GM18909 (cell line): Measurements from ENCODE around the gene EPHA8.

Experiments
- ATAC-seq: cut with Tn5 transposase; IDR thresholded peaks from one replicate; pipeline ENCODE4 v1.9.1; 2021; ENCODE audit warnings: mild to moderate bottlenecking; ENCODE audit not compliant: unreplicated experiment, poor library complexity

EPHA8 gene

GRCh38 chr1:22611530-22611947, 48.2 kb downstream of the EPHA8 start:
- ATAC-seq, result no peak

DNA sequence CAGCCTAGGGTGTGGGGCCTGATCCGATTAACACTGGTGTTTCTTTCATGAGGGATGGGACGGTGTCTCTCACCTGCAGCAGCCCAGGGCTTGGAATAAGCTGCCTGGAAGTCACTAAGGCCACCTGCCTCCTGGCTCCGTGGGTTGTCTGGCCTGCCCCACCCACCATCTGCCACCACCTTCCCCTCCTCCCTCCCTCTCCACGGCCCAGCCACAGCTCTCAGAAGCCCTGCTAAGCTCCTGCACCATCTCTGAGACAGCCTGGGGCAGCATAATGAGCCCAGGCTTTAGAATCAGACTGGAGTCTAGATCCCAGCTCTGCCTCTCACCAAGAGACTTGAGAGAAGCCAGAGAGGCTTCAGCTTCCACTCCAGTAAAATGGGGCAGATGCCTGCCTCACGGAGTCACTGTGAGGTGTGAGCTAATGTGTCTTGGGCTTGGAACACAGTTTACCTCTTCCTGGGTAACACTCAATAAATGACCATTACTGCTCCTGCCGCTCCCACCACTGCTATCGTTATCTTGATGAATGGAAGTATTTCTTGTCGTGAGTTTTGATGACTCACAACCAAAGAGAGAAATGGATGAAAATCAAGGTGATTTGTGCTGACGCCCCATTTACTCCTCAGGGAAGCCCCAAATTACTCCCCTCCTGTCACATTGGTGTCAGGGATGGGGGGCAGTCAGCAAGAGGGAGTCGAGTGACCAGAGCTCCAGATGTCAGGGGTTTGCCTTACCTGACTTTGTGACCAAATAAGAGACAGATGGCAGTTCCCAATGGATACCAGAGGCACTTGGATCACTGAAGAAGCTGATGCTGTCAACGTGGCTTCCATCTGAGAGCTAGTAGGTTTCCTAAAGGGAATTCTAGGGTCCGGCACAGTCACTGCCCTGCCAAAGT, 49.6 kb downstream of the EPHA8 start:
- ATAC-seq, result no peak

DNA sequence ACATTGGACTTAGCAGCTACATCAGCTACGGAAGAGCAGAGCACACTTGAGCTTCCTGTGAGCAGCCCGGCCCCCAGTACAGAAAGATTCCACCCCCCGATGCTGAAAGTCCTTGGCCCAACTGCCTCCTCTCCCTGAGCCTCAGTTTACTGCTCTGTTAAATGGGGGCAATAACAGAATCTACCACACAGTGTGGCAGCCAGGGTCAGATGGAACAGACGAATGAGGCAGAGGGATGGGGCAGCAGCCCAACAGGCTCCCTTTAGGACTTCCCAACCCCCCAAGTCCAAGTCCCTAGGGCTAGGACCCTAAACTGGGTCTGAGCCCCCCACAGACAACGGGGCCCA, 50.3 kb downstream of the EPHA8 start:
- no peak for ATAC-seq

GRCh38 chr1:22613951-22614350, 50.7 kb downstream of the EPHA8 start:
- no peak for ATAC-seq

DNA sequence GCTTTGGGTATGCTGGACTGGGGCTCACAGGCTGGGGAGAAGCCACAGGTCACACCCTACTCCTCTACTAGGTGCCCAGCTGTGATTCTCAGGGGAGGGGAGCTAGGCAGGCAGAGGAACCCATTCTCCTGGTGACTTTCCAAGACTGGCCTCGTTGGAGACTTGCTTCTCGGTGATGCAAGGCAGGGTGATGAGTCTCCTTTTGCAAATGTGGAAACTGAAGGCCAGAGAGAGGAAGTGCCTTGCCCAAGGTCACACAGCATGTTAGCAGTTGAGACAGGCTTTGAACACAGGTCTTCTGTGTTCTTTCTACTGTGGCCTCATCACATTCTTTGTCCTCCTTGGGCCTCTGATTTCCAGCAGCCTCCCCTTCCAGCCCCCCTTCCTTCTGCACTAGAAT, 52.6 kb downstream of the EPHA8 start:
- no peak for ATAC-seq

GRCh38 chr1:22616571-22616970, 53.3 kb downstream of the EPHA8 start:
- ATAC-seq, result no peak

DNA sequence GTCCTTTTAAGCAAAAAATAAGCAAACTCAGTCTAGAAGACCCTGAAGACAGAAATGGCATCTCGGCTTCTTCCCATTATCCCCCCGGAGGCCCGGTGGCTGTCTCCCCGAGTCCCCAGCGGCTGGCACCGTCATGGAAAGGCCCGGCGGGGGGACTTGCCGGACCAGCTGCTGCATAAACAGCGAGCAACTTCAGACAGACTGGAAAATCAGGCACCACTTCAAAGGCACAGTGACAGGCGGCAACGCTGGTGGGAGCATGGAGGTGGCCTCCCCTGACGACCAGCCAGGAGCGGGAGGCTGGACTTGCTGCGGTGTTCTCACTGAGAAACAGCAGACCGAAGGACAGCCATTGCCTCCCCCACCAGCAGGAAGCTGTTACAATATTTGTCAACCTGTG, 54.8 kb downstream of the EPHA8 start:
- no peak for ATAC-seq

DNA sequence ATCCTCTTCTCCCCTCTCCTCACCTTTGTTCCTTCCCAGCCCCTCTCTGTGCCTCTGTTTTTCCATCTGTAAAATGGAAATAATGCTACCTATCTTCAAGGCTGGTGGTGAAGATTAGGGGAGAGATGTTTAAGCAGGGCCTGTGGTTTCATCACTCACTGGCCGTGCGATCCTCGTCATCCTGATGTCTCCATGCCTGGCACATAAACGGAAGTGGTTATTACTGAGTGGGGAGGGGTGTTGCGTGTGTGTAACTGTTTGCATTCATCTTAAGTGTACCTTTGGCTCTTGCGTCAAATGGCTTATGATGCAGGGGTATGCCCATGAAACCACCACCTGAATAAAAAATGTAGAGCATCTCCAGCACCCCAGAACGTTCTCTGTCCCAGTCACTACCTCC, 56.0 kb downstream of the EPHA8 start:
- no peak for ATAC-seq

DNA sequence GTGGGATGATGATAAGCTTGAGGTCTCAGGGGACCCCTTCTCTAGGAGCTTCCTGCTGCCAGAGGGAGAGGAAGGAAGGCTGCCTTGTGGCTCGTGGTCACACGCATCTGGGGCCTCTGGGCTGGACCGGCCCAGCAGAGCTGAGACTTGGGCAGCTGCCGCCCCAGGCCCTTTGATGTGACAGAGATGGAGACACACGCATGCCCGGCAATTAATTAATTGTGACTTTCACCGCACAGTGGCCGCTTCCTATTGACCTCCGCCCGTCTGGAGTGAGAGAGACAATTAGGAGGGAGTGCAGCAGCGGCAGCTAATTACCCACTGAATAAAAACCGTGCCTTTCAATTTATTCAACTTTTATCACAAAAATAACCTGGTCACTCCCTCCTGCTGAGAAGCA, 56.5 kb downstream of the EPHA8 start:
- no peak for ATAC-seq

DNA sequence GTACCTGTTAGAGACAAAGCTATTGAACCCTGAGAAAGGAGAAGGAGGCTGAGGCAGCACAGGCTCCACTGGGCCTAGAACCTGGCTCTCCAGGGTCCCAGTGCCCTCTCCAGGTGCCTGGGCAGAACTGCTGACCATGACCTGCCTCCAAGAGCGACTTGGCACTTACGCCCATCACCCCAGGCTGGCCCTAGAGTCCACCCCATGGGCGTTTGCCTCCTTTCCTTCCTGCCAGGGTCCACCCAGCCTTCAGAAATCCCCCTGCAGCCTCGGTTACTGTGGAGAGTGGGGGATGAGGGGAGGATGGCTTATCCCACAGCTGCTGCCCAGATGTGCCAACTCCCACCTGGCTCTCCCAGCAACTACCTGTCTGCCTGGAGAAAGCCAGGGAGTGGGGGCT, 58.5 kb downstream of the EPHA8 start:
- no peak for ATAC-seq

- ATAC-seq, result no peak
These were observed 62.1 kb downstream of the EPHA8 start for GRCh38 chr1:22625262-22625925.

GRCh38 chr1:22626237-22627157, 63.2 kb downstream of the EPHA8 start:
- no peak for ATAC-seq

DNA sequence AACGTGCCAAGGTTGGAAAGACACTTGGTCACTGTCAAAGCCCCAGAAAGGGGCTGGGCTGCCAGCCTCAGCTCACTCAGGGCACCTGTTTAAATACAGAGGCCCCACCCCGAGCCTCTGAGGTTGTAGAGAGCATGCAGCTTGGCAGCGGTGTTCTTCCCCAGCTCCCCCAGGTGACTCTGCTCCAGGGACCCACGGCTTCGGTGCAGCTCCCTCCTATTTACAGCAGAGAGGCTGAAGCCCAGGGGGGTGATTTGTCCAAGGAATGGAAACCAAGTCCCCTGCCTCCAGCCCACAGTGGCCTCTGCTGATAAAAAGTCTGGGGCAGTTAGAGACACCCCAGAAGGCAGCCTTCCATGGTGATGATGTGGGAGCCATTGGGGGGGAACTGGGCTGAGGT, 64.0 kb downstream of the EPHA8 start:
- no peak for ATAC-seq

DNA sequence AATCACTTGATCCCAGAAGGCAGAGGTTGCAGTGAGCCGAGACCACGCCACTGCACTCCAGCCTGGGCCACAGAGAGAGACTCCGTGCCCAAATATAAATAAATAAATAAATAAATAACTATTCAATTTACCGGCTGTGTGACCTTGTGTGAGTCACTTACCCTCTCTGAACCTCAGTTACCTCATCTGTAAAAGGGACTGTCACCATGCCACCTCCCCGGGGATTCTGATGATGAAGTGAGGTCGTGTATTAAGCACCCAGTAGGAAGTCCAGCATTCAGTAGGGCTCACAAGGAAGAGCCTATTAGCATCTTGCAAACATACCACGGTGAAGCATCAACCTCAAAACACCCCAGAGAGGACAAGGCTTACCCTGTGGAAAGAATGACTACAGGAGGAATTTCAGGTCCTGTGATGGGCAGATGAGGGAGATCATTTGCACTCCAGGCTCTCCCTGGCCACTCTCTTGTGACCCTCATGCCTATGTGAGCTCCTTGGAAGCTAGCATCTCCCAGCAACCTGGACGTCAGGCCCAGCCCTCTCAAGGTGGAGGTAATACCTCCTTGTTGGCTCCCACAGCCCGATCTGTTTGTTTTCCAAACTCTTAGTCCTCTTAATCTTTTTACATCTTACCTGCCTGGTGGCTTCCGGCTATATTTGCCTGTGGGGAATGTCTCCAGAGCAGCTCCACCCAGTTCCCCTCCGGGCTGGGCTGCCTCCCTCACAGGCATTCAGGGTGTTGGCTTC, 65.6 kb downstream of the EPHA8 start:
- ATAC-seq, result no peak

DNA sequence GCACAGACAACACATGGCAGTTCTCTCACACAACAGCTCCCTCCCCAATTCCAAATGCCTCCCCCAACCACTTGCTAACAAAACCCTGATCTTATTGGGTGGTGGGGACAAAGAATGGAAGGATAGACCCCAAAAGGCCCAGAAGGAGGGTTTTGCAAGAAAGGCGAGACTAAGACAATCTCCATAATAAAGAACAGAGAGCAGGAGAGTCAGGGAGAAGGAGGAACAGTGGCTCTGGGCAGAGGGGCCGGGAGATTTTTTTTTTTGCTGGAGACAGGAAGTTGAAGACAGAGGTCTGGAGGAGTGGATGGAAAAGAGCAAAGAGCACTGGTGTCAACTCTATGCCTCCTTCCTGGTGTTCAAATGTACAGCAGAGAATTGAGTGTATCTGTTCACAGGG, 66.6 kb downstream of the EPHA8 start:
- ATAC-seq, result no peak

DNA sequence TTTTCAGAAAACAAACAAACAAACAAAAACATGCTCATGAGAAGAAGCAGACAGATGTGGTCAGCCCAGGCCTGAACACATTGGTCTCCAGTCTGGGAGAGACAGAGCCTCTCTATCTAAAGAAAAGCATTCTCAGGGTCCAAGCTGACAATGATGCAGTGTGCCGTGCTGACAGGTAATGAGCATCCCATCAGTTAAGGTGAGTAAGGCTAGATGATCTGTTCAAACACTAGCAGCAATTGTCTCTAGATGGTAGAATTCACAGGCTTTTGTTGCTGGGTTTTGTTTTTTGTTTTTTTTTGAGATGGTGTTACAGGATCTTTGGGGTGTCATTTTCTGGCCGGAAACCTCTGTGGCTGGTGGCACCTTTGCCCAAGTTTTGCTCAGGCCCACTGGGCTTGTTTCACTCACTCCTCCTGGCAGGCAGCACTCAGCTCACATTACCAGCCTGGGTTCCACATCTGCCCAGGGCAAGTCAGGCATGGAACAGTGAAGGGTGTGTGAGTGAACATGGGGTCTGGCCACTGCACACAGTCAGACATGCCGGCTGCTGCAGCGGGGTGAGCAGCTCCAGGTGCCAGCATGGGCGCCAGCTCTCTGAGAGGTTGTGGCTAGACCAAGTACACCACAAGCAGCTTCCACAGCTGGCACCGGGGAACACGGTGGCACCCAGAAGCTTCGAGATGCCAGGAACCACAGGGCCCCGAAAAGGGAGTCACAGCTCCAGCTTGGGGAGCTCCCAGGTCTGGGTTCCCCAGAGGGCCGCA, 70.6 kb downstream of the EPHA8 start:
- ATAC-seq, result no peak

DNA sequence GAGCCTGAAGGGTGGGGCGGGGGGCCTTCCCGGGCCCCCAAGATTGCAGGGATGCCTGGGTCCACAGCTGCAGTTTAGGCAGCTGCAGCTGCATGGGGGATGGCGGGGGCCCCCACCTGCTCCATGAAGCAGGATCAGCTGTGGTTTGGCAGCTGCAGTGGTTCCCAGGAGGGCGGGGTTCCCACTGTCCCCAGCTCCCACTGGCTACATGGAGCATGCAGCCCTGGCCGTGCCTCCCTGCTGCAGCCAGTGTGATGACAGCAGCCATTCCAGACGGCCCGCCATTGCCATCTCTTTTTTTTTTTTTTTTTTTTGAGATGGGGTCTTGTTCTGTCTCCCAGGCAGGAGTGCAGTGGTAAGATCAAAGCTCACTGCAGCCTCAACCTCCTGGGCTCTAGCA, 72.1 kb downstream of the EPHA8 start:
- ATAC-seq, result no peak

DNA sequence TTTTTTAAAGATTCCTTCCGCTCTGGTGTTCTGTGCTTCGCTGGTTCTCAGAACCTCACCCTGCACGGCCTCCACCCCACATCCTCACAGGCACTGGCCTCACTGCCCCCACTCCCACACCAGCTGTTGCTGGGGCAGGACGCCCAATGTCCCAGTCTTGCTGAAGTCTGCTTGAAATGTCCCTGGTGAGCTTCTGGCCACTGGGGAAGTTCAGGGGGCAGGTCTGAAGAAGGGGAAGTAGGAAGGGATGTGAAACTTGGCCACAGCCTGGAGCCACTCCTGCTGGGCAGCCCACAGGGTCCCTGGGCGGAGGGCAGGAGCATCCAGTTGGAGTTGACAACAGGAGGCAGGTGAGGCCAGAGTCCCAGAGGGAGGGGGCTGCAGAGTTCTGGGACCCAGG, 73.1 kb downstream of the EPHA8 start, which contains the start of gene C1QA:
Gene C1QA, plus strand, starts transcription at position 276 of the 400 bp plus-strand sequence. CDS start 989 bp downstream, outside the sequence.
- no peak for ATAC-seq

DNA sequence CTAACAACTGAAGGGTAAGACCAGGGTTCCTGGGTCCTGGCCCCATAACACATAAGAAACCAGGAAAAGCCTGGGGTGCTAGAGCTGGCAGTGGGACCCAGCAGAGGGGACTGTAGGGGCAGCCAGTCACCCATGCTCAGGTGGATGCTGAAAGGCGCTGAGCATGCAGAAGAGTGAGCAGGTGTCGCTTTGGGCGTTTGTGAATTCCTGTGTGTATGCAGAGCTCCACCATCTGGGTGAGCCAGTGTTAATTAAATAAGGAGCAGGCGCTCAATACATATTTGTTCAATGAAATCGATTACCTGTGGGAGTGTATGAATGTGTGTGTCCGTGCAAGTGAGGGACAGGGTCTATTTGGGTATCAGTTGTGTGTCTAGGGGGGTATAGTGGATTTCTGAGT, 73.6 kb downstream of the EPHA8 start:
- ATAC-seq, result no peak
